ENCODE results near the gene CLCNKB.

CLCNKB gene

GRCh38 chr1:16041200-16041599 is 2.4 kb upstream of the CLCNKB start:
- TF ChIP-seq, protein P1, sequence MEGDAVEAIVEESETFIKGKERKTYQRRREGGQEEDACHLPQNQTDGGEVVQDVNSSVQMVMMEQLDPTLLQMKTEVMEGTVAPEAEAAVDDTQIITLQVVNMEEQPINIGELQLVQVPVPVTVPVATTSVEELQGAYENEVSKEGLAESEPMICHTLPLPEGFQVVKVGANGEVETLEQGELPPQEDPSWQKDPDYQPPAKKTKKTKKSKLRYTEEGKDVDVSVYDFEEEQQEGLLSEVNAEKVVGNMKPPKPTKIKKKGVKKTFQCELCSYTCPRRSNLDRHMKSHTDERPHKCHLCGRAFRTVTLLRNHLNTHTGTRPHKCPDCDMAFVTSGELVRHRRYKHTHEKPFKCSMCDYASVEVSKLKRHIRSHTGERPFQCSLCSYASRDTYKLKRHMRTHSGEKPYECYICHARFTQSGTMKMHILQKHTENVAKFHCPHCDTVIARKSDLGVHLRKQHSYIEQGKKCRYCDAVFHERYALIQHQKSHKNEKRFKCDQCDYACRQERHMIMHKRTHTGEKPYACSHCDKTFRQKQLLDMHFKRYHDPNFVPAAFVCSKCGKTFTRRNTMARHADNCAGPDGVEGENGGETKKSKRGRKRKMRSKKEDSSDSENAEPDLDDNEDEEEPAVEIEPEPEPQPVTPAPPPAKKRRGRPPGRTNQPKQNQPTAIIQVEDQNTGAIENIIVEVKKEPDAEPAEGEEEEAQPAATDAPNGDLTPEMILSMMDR (IDR thresholded peaks at IDR 0.05) = no peak

- TF ChIP-seq, protein P1 (IDR thresholded peaks at IDR 0.05) = no peak
These were observed 1.5 kb upstream of the CLCNKB start for GRCh38 chr1:16042096-16042495.

DNA sequence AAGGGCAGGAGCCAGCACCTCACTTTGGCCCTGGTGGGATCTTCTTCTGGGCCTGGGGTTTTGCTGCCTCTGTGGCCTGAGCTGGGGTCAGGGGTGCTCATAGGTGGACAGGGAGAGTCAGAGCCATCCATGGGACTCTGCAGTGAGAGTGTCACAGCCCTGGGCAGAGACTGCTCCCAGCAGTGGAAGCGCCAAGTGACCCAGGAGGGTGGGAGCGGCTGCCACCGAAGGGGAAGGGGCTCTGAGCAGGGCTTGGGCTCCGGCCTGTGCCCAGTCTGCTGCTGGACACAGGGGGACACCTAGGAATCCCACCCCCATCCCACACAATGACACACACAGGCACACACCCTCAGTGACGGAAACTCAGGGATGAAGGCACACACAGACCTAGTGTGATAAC is 368 bp downstream of the CLCNKB start:
- TF ChIP-seq, protein P1 (IDR thresholded peaks at IDR 0.05) = no peak

DNA sequence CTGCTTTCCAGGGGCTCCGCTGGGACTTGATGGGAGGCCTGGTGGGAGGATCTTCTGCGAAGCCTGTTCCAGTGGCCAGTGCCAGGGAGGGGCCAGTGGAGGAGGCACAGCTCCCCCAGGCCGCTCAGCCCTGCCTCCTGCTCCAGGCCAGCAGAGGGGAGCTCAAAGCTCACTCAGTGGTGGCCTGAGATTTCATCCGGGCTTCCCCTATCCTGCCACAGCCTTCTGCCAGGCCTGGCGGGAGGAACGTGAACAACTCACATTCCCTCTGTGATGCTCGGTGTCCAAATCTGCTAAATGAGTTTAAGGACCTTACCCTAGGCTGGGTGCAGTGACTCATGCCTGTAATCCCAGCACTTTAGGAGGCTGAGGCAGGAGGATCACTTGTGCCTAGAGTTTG is 3.3 kb downstream of the CLCNKB start:
- TF ChIP-seq, protein P1 (IDR thresholded peaks at IDR 0.05) = no peak

- TF ChIP-seq, protein P1 (IDR thresholded peaks at IDR 0.05) = no peak
These were observed 4.4 kb downstream of the CLCNKB start for GRCh38 chr1:16047791-16048475.

DNA sequence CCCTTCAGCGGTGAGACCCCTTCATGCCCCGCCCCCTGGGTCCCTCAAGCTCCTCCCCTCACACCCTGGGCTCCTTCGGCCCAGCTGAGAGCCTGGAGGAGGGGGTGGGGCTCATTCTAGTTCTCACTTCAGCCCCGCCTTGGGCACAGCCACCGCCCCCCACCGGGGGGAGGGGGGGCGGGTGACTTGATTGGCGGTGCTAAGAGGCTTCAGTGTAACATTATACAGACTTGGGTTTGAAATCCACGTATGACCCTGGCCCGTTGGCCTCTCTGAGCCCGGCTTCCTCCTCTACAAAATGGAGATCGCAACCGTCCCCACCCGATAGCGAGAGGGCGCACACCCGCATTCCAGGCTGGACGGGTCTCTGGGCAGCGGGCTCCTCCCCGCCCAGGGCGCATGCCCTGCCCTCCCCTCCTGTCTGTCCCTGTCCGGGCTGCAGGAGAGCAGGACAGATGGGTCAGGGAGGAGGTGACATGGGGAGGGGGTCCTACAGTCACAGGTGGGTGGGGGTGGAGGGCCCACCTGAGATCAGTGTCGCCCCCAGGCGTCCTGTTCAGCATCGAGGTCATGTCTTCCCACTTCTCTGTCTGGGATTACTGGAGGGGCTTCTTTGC is 5.1 kb downstream of the CLCNKB start:
- TF ChIP-seq, protein P1 (IDR thresholded peaks at IDR 0.05) = no peak

DNA sequence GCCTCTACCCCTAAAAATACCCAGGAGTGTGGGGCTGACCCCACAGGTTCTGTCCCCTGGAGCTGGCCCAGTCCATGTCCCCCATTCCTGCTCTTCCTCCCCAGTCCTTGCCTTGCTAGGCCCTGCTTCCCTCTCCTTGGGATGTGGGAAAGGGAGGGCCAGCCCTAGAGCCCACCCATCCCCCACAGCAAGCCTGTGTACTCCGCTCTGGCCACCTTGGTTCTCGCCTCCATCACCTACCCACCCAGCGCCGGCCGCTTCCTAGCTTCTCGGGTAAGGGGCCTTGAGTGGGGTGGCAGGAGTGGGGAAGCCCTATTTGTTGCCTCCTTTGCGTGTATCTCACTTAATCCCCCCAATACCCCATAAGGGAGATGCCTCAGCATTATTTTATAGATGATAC is 6.7 kb downstream of the CLCNKB start:
- TF ChIP-seq, protein P1 (IDR thresholded peaks at IDR 0.05) = no peak

All from LNCAP (cell line).